SU-DHL-6 (cell line): ENCODE measurements around the gene PDF.

Experiments used
- H2AFZ ChIP-seq: fragments of 200-600 bp; sonication (generic); 2 replicates; pipeline ENCODE4 v1.6.1; 2014; ENCODE audit warnings: low read depth, mild to moderate bottlenecking, moderate library complexity, mixed read lengths, antibody characterized with exemption, low read length; ENCODE audit not compliant: severe bottlenecking
- H3F3A ChIP-seq: fragments of 200-600 bp; shearing (Covaris generic); 2 replicates; pipeline ENCODE4 v1.6.0; 2016; ENCODE audit warnings: antibody characterized with exemption, mild to moderate bottlenecking; ENCODE audit not compliant: insufficient read depth
- H3K27ac ChIP-seq: fragments of 200-600 bp; sonication (generic); 2 replicates; pipeline ENCODE4 v1.5.1; 2016; ENCODE audit warnings: low read depth, mild to moderate bottlenecking, low read length, moderate library complexity, mixed read lengths
- H3K27me3 ChIP-seq: fragments of 200-600 bp; sonication (generic), shearing (Covaris generic); 2 replicates; pipeline ENCODE4 v1.6.0; 2014; ENCODE audit warnings: mild to moderate bottlenecking, low read length
- H3K36me3 ChIP-seq: fragments of 200-600 bp; sonication (generic); 2 replicates; pipeline ENCODE4 v1.6.1; 2014; ENCODE audit warnings: mild to moderate bottlenecking, low read length, mixed read lengths
- H3K4me2 ChIP-seq: fragments of 300-600, 200-600 bp; shearing (Covaris generic), sonication (generic); 2 replicates; pipeline ENCODE4 v1.6.0; 2014; ENCODE audit warnings: low read length, low read depth, mild to moderate bottlenecking; ENCODE audit not compliant: poor library complexity, severe bottlenecking
- H3K4me3 ChIP-seq: fragments of 200-600 bp; sonication (generic); 2 replicates; pipeline ENCODE4 v1.5.1; 2014; ENCODE audit warnings: antibody characterized with exemption, low read length, mild to moderate bottlenecking, mixed read lengths; ENCODE audit not compliant: insufficient read depth, poor library complexity, severe bottlenecking
- H3K79me2 ChIP-seq: fragments of 200-600 bp; sonication (generic); 2 replicates; pipeline ENCODE4 v1.6.1; 2014; ENCODE audit warnings: mild to moderate bottlenecking, low read length, moderate library complexity; ENCODE audit not compliant: insufficient read depth
- H3K9ac ChIP-seq: fragments of 200-600 bp; sonication (generic); 2 replicates; pipeline ENCODE4 v1.7.0; 2014; ENCODE audit warnings: mild to moderate bottlenecking, low read length
- H3K9me2 ChIP-seq: fragments of 200-600 bp; sonication (generic); replicated peaks from 2 replicates; pipeline ENCODE4 v1.6.1; 2014; ENCODE audit warnings: low read length; ENCODE audit not compliant: insufficient read depth
- H3K9me3 ChIP-seq: fragments of 200-600 bp; sonication (generic); 2 replicates; pipeline ENCODE4 v1.6.1; 2014; ENCODE audit warnings: low read length, mixed read lengths; ENCODE audit not compliant: insufficient read depth
- H4K20me1 ChIP-seq: fragments of 200-600 bp; sonication (generic); 2 replicates; pipeline ENCODE4 v1.6.1; 2014; ENCODE audit warnings: low read depth, mild to moderate bottlenecking, antibody characterized with exemption, low read length, moderate library complexity, mixed read lengths
- CTCF ChIP-seq: fragments of 200-600 bp; sonication (generic); IDR thresholded peaks from one replicate; pipeline ENCODE4 v1.5.1; 2017; ENCODE audit warnings: antibody characterized with exemption, mild to moderate bottlenecking, low read length, moderate library complexity; ENCODE audit not compliant: insufficient read depth, poor library complexity, severe bottlenecking
- EZH2phosphoT487 ChIP-seq: fragments of 200-600 bp; sonication (generic), shearing (Covaris generic); conservative IDR thresholded peaks from 2 replicates; pipeline ENCODE4 v1.6.1; 2018; ENCODE audit warnings: mild to moderate bottlenecking, antibody characterized with exemption, low read length, moderate library complexity, mixed read lengths

Gene PDF

GRCh38 chr16:69348222-69348621 lies 17.8 kb upstream of the PDF start:
- Histone ChIP-seq H3K27me3 (no peaks in the 10 kb centered on the region), H4K20me1 (no peaks in the 10 kb centered on the region), H3K79me2 (no peaks in the 10 kb centered on the region; the same call in 1 of the 2 replicates), H3K36me3 (peaks cover 6% of the 10 kb centered on the region; the same call in 1 of the 2 replicates), H3F3A (peaks cover 11% of the 10 kb centered on the region), H3K27ac (no peak overlapping the region), H3K9me3 (no peaks in the 10 kb centered on the region), H3K4me3 (no peak overlapping the region), H3K9me2 (no peaks in the 10 kb centered on the region), H3K4me2 (no peak overlapping the region), H2AFZ (no peak overlapping the region), H3K9ac (no peak overlapping the region)
- TF ChIP-seq CTCF, result no peak
- no peak for TF ChIP-seq EZH2phosphoT487

- H2AFZ ChIP-seq, result no peak overlapping the region
- no peak overlapping the region for H3K4me3 ChIP-seq
- no peak overlapping the region for H3K4me2 ChIP-seq
- no peaks in the 10 kb centered on the region for H4K20me1 ChIP-seq
- no peaks in the 10 kb centered on the region for H3K9me2 ChIP-seq
- H3K27me3 ChIP-seq, result no peaks in the 10 kb centered on the region
- peaks cover 5% of the 10 kb centered on the region for H3K79me2 ChIP-seq
- TF ChIP-seq CTCF (no peak), EZH2phosphoT487 (no peak)
- peaks cover 16% of the 10 kb centered on the region for H3K36me3 ChIP-seq
- H3K27ac ChIP-seq, result no peak overlapping the region
- H3F3A ChIP-seq, result peaks cover 23% of the 10 kb centered on the region
- no peak overlapping the region for H3K9ac ChIP-seq
- H3K9me3 ChIP-seq, result no peaks in the 10 kb centered on the region
Observed at GRCh38 chr16:69346683-69347082, 16.3 kb upstream of the PDF start.

- Histone ChIP-seq H3K9me3 (no peaks in the 10 kb centered on the region), H3K4me2 (no peak overlapping the region), H3K9me2 (no peaks in the 10 kb centered on the region), H3K36me3 (peaks cover 16% of the 10 kb centered on the region), H3F3A (peaks cover 27% of the 10 kb centered on the region), H3K9ac (no peak overlapping the region), H3K27me3 (no peaks in the 10 kb centered on the region), H2AFZ (no peak overlapping the region), H3K79me2 (peaks cover 13% of the 10 kb centered on the region), H3K27ac (no peak overlapping the region), H4K20me1 (no peaks in the 10 kb centered on the region), H3K4me3 (no peak overlapping the region)
- TF ChIP-seq EZH2phosphoT487 (no peak), CTCF (no peak)
Observed at GRCh38 chr16:69345923-69346322, 15.5 kb upstream of the PDF start.
